ENCODE results near the gene PLPP4.

Gene PLPP4

DNA sequence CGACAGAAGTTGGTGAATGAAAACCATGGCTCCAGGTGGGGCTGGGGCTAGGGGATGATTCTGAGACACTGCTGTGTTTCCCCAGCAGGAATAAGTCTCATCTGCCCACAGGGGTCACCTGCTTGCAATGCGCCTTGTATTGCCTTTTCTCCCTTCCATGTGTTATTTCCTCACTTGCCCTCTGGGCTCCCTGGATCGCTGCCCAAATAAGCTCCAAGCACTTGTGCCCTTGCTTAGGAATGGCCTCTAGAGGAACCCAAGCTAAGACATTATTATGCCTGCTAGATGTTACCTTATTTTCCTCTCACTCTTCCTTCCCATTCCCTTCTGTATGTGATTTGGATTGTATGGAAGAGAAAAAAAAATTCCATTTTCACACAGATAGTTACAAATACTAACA, 24.8 kb upstream of the PLPP4 start:
- no peak for DNase-seq (ENCODE audit: low read depth)
- TF ChIP-seq, protein P1, sequence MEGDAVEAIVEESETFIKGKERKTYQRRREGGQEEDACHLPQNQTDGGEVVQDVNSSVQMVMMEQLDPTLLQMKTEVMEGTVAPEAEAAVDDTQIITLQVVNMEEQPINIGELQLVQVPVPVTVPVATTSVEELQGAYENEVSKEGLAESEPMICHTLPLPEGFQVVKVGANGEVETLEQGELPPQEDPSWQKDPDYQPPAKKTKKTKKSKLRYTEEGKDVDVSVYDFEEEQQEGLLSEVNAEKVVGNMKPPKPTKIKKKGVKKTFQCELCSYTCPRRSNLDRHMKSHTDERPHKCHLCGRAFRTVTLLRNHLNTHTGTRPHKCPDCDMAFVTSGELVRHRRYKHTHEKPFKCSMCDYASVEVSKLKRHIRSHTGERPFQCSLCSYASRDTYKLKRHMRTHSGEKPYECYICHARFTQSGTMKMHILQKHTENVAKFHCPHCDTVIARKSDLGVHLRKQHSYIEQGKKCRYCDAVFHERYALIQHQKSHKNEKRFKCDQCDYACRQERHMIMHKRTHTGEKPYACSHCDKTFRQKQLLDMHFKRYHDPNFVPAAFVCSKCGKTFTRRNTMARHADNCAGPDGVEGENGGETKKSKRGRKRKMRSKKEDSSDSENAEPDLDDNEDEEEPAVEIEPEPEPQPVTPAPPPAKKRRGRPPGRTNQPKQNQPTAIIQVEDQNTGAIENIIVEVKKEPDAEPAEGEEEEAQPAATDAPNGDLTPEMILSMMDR (IDR thresholded peaks at IDR 0.05; ENCODE audit: low read length, missing control alignments) = no peak
- no peak overlapping the region for H3K4me3 ChIP-seq (replicated peaks; ENCODE audit: low read depth, low read length)

DNA sequence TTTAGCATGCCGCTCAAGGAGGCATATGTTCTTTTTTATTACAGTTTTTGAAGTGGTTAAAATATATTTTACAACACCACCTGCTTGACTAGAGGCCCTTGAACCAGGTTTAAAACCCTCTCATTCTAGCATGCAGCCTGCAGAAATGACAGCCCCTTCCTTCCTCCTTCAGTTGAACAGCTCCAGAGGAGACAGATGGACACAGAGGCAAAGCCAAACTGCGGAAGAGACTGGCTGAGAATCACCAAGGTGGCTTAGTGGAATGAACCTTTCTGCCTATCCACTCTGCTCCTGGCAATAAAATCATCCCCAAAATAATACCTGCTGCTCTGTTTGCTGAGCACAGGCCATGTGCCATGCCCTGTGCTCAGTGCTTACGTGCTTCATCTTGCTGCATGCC, 23.9 kb upstream of the PLPP4 start:
- TF ChIP-seq, protein P1 (IDR thresholded peaks at IDR 0.05; ENCODE audit: low read length, missing control alignments) = no peak

DNA sequence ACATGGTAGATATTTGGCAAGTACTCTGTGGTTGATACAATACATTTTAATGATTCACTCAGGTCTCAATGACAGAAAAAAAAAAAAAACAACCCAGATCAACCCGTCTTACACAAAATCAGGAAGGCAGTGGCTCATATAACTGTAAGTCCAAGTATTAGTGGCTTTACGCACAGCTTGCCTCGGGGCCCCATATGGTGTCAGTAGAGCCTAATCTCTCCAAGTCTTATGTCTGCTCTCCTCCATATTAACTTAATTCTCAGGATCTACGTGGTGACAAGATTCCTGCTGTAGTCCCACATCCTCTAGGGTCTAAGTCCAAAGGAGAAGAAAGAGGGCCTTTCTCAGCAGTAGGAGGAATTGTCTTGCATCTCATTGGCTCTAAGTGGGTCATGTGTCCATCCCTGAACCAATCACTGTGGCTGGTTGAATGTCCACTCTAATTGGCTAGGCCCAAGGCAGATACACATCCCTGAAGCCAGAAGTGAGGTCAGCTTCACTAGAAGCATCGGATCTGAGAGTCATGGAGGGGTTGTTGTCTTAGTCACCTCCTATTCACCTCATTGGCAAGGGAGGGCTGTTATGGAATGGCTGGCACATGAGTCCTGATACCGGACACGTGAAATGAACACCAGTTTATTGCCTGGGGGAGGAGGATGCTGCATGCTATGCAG, 20.5 kb upstream of the PLPP4 start:
- DNase-seq (ENCODE audit: low read depth) = no peak
- H3K4me3 ChIP-seq (replicated peaks; ENCODE audit: low read depth, low read length) = no peak overlapping the region
- TF ChIP-seq, protein P1 (IDR thresholded peaks at IDR 0.05; ENCODE audit: low read length, missing control alignments) = no peak

More for the DNA sequence above, 23.9 kb upstream of the PLPP4 start:
- no peak for DNase-seq (ENCODE audit: low read depth)
- H3K4me3 ChIP-seq (replicated peaks; ENCODE audit: low read depth, low read length) = no peak overlapping the region

DNA sequence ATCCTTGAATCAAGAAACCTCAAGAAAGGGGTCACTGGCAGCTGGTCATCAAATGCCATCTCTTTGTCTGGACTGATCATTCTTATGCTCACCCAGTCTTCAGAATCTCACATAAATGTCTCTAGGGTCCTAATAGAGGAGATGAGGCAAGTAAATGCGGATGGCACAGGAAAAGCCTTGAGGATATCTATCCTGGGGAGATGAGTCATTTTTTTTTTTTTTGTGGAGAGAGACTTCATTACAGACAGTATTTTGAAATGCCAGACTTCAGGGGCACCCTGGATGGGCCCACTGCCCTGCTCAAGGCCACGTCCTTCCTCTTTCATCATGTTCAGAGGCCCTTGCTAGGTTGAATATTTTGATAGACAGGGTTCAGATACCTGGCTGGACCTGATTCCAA, 19.5 kb upstream of the PLPP4 start:
- TF ChIP-seq, protein P1 (IDR thresholded peaks at IDR 0.05; ENCODE audit: low read length, missing control alignments) = no peak
- DNase-seq (ENCODE audit: low read depth) = no peak
- no peak overlapping the region for H3K4me3 ChIP-seq (replicated peaks; ENCODE audit: low read depth, low read length)

DNA sequence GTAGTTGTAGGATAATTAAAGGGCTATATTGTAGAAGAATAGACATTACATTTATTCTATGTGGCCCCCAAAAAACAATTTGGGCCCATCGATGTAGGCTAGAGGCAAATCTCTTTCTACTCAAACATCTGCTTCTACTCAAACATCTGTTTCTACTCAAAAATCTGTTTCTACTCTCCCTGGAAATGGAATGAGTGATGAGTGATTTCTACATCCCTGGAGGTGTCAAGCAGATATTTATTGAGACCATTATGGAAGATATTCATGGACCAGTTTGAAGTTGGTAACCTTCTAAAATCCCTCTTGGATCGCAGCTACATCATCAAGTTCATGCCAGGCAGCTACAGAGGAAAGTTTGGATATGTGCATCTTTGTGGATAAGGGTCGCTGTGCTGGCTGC, 5.1 kb upstream of the PLPP4 start:
- TF ChIP-seq, protein P1 (IDR thresholded peaks at IDR 0.05; ENCODE audit: low read length, missing control alignments) = no peak
- no peak overlapping the region for H3K4me3 ChIP-seq (replicated peaks; ENCODE audit: low read depth, low read length)
- no peak for DNase-seq (ENCODE audit: low read depth)

DNA sequence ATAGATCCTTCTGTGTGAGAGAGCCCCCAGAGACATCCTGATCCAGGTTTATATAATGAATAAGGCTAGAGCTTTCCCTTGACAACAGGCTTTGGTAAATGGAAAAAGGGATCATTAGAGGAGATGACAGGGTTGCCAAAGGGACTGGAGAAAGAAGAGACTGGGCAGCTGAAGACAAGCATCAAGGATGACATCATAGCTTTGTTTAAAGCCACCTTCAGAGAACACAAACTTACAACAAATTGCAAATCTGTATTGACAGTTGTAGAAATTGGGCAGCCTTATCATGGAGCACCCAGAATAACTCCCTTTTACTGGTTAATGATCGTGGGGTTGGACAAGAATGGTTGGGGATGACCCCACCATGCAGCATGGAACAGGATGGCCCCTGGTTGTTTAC, 3.7 kb upstream of the PLPP4 start:
- H3K4me3 ChIP-seq (replicated peaks; ENCODE audit: low read depth, low read length) = no peak overlapping the region
- TF ChIP-seq, protein P1 (IDR thresholded peaks at IDR 0.05; ENCODE audit: low read length, missing control alignments) = no peak
- DNase-seq (ENCODE audit: low read depth) = no peak

DNA sequence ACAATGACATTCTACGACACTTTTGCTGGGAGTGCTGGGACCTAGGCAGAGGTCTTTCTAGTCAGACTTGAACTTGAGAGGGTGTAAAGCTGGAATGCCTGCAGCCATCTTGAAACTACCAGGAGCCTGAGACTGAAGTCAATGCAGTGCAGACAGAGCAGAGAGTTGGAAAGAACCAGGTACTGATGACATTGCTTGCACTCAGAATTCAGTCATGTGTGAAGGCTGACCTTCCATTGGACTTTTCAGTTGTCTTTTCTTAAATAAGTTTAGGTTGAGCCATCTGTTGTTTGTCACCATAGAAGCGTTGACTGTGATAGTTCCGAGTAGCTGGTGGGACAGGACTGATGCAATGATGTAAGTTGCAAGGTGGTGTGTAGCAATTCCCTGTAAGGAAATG, 3.1 kb upstream of the PLPP4 start:
- TF ChIP-seq, protein P1 (IDR thresholded peaks at IDR 0.05; ENCODE audit: low read length, missing control alignments) = no peak
- DNase-seq (ENCODE audit: low read depth) = no peak
- H3K4me3 ChIP-seq (replicated peaks; ENCODE audit: low read depth, low read length) = no peak overlapping the region
